Activated naive CD8-positive, alpha-beta T cell treated with anti-CD3 and anti-CD28 coated beads, Interleukin-2, amount 10 ng/mL, durations not matched to agents 7 days and 5 days (primary cell): ENCODE measurements around the gene L3MBTL1. TPM values are rescaled to one million over a fixed set of nuclear protein-coding genes. Genes with fewer than 3 reads are reported as not detected.

Experiments used
- ATAC-seq: fragments of 150-1000 bp; cut with Tn5 transposase; one replicate; pipeline ENCODE4 v1.10.0; 2021; ENCODE audit warnings: low read depth, moderate library complexity
- POLR2A ChIA-PET: fragments of 350-600 bp; sonication (Branson Sonifier 250); formaldehyde crosslinking; loops from one replicate; lab custom pipeline; 2021; ENCODE audit warnings: antibody characterized with exemption; lab: Charles Lee
- DNase-seq: peaks from one replicate; pipeline ENCODE4 v3.0.0; 2021
- H3K27ac Mint-ChIP-seq: one replicate; pipeline ENCODE4 v1.8.0; 2022; ENCODE audit warnings: mild to moderate bottlenecking, mixed read lengths
- H3K27me3 Mint-ChIP-seq: one replicate; pipeline ENCODE4 v1.8.0; 2022; ENCODE audit warnings: mild to moderate bottlenecking, moderate library complexity, mixed read lengths
- H3K36me3 Mint-ChIP-seq: one replicate; pipeline ENCODE4 v1.8.0; 2021; ENCODE audit warnings: mild to moderate bottlenecking, mixed read lengths
- H3K4me1 Mint-ChIP-seq: one replicate; pipeline ENCODE4 v1.8.0; 2021; ENCODE audit warnings: mixed read lengths
- H3K4me3 Mint-ChIP-seq: one replicate; pipeline ENCODE4 v1.8.0; 2022; ENCODE audit warnings: mild to moderate bottlenecking, moderate library complexity, mixed read lengths
- H3K9me3 Mint-ChIP-seq: one replicate; pipeline ENCODE4 v1.8.0; 2021; ENCODE audit warnings: mixed read lengths
- total RNA-seq, 2 experiments: library from RNA; stranded (reverse); gene quantifications; one replicate each; pipeline ENCODE4 v1.2.3, GENCODE V29; 2021

The L3MBTL1 gene
- total RNA-seq, 2 experiments from 2014 or later: 10.6 to 13.7 TPM

DNA sequence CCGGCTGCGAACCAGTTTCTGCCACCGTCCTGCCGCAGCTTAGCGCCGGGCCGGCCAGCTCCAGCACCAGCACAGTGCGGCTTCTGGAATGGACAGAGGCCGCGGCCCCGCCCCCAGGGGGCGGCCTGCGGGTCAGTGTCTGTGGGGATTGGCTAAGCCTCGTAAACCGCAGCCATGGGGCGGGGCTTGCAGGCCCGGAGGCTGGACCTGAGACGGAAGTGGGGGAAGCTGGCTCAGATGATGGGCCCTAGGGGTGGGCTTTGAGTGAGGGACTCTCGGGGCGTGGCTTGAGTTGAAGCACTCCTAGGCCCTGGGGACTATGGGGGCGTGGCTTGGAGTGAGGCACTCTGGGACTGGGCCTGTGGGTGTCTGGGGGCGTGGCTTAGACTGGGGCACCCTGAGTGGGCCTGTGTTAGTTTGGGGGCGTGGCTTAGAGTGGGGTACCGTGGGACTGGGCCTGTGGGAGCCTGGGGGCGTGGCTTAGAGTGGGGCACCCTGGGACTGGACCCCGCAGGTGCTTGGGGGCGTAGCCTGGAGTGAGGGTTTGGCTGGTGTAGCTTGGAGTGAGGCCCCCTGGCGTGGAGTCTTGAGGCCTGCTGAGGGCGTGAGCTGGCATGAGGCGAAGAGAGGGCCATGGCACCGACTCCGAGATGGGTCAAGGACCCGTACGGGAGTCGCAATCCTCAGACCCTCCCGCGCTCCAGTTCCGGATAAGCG lies 6.6 kb downstream of the L3MBTL1 start:
- POLR2A ChIA-PET: interaction anchor here (0.6 to 2.5 kb wide), 4 partner anchors 44 to 1821 kb away, joined by 3 to 26 read pairs (median 4); partner anchors contain the start of gene SRSF6
- DNase-seq (peak; percentile 86), ATAC-seq (peak; percentile 91)
- H3K9me3 Mint-ChIP-seq: no peaks in the 10 kb centered on the region
- H3K27me3 Mint-ChIP-seq: peaks cover 8% of the 10 kb centered on the region
- H3K4me1 Mint-ChIP-seq: peaks cover 3% of the 10 kb centered on the region
- H3K4me3 Mint-ChIP-seq: peak overlapping the region; percentile 91
- H3K27ac Mint-ChIP-seq: peak overlapping the region; percentile 87
- H3K36me3 Mint-ChIP-seq: no peaks in the 10 kb centered on the region

GRCh38 chr20:43514648-43514999 lies 7.1 kb downstream of the L3MBTL1 start:
- H3K9me3 Mint-ChIP-seq: no peaks in the 10 kb centered on the region
- POLR2A ChIA-PET: interaction anchor here (0.9 to 2.5 kb wide), 3 partner anchors 57 to 1822 kb away, joined by 3 to 26 read pairs (median 3); partner anchors contain the start of gene SRSF6
- DNase-seq (no peak), ATAC-seq (peak; percentile 34)
- H3K4me1 Mint-ChIP-seq: peaks cover 3% of the 10 kb centered on the region
- H3K36me3 Mint-ChIP-seq: no peaks in the 10 kb centered on the region
- peaks cover 3% of the 10 kb centered on the region for H3K27me3 Mint-ChIP-seq
- H3K27ac Mint-ChIP-seq: peak overlapping the region; percentile 87
- H3K4me3 Mint-ChIP-seq: peak overlapping the region; percentile 91

GRCh38 chr20:43515628-43516027 lies 8.1 kb downstream of the L3MBTL1 start:
- Mint-ChIP-seq H3K4me3 (peak overlapping the region; percentile 50), H3K4me1 (peaks cover 3% of the 10 kb centered on the region), H3K9me3 (no peaks in the 10 kb centered on the region), H3K36me3 (no peaks in the 10 kb centered on the region), H3K27me3 (no peaks in the 10 kb centered on the region), H3K27ac (no peak overlapping the region)
- POLR2A ChIA-PET: interaction anchor here (2.5 kb wide), 1 partner anchor 58 kb away, joined by 26 read pairs; the partner anchor contains the start of gene SRSF6
- DNase-seq (no peak), ATAC-seq (no peak)

GRCh38 chr20:43516251-43516824 lies 8.8 kb downstream of the L3MBTL1 start:
- Mint-ChIP-seq H3K27ac (no peak overlapping the region), H3K4me3 (no peak overlapping the region), H3K9me3 (no peaks in the 10 kb centered on the region), H3K27me3 (no peaks in the 10 kb centered on the region), H3K36me3 (no peaks in the 10 kb centered on the region), H3K4me1 (peaks cover 3% of the 10 kb centered on the region)
- no peak for DNase-seq
- no peak for ATAC-seq
- POLR2A ChIA-PET: interaction anchor here (0.6 to 1.3 kb wide), 2 partner anchors 58 to 151 kb away, joined by 3 to 4 read pairs; no protein-coding TSS in a partner anchor

GRCh38 chr20:43520074-43520630 lies 12.7 kb downstream of the L3MBTL1 start:
- Mint-ChIP-seq H3K36me3 (no peaks in the 10 kb centered on the region), H3K27me3 (no peaks in the 10 kb centered on the region), H3K9me3 (peaks cover 2% of the 10 kb centered on the region), H3K4me1 (peaks cover 3% of the 10 kb centered on the region), H3K4me3 (no peak overlapping the region), H3K27ac (no peak overlapping the region)
- POLR2A ChIA-PET: no interaction called here
- no peak for ATAC-seq
- DNase-seq: no peak

- ATAC-seq: no peak
- POLR2A ChIA-PET: no interaction called here
- no peak overlapping the region for H3K4me3 Mint-ChIP-seq
- peaks cover 2% of the 10 kb centered on the region for H3K9me3 Mint-ChIP-seq
- no peaks in the 10 kb centered on the region for H3K4me1 Mint-ChIP-seq
- H3K27ac Mint-ChIP-seq: no peak overlapping the region
- no peaks in the 10 kb centered on the region for H3K27me3 Mint-ChIP-seq
- peaks cover 1% of the 10 kb centered on the region for H3K36me3 Mint-ChIP-seq
- DNase-seq: no peak
Measured at GRCh38 chr20:43525021-43525420, 17.5 kb downstream of the L3MBTL1 start.

- H3K36me3 Mint-ChIP-seq: peaks cover 1% of the 10 kb centered on the region
- DNase-seq: no peak
- no peak overlapping the region for H3K4me3 Mint-ChIP-seq
- POLR2A ChIA-PET: no interaction called here
- no peak for ATAC-seq
- no peaks in the 10 kb centered on the region for H3K27me3 Mint-ChIP-seq
- H3K27ac Mint-ChIP-seq: no peak overlapping the region
- peaks cover 2% of the 10 kb centered on the region for H3K9me3 Mint-ChIP-seq
- no peaks in the 10 kb centered on the region for H3K4me1 Mint-ChIP-seq
Measured at GRCh38 chr20:43528258-43528875, 20.9 kb downstream of the L3MBTL1 start.

DNA sequence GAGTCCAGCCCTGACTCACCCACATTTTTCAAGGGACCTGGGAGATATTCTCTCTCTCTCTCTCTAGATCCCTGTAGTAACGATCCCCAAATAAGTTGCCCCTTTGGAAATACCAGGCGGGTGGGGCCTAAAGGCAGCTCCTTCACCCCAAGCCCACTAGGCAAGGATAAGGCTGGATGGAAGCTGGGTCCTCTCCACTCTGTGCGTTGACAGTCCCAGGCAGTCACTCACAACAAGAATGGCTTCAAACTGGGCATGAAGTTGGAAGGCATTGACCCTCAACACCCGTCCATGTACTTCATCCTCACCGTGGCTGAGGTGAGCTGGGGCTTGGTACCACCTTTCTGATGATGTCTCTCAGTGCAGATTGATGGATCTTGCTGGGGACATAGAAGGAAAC lies 21.6 kb downstream of the L3MBTL1 start:
- no peaks in the 10 kb centered on the region for H3K27me3 Mint-ChIP-seq
- H3K36me3 Mint-ChIP-seq: peaks cover 1% of the 10 kb centered on the region
- H3K4me3 Mint-ChIP-seq: no peak overlapping the region
- H3K27ac Mint-ChIP-seq: no peak overlapping the region
- ATAC-seq: no peak
- no peak for DNase-seq
- H3K4me1 Mint-ChIP-seq: no peaks in the 10 kb centered on the region
- POLR2A ChIA-PET: no interaction called here
- H3K9me3 Mint-ChIP-seq: peaks cover 2% of the 10 kb centered on the region

DNA sequence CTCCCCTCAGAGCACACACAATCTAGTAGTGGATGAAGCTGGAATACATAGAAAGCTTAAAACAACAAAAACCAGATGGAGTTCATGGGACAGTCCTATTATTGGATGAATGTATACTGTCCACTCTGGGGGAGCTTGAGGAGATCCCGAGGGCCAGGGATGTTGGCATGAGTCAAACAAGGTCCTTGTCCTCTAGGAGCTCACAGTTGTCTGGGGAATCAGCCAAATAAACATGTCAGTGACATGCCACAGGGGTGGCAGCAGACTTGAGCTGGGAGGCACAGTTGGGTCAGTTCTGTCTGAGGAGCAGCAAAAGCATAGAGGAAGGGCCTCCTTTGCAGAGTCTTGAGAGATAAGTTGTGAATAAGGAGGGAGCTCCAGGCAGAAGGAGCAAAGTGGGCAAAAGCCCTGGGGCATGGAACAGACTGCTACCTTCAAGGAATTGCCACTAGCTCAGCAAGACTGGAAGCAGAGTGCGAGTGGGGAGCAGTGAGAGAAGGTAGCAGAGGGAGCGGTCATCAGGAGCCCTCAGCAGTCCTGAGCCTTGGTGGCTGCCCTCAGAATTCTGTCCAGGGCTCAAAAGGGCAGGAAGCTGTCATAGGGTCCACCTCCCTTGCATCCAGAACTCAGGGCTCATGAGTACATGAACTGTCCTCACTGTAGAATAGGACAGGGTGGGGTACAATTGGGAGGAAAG lies 22.1 kb downstream of the L3MBTL1 start:
- peaks cover 1% of the 10 kb centered on the region for H3K36me3 Mint-ChIP-seq
- H3K4me3 Mint-ChIP-seq: no peak overlapping the region
- H3K4me1 Mint-ChIP-seq: no peaks in the 10 kb centered on the region
- peak overlapping the region; percentile 13 for H3K27ac Mint-ChIP-seq
- DNase-seq (no peak), ATAC-seq (no peak)
- H3K27me3 Mint-ChIP-seq: no peaks in the 10 kb centered on the region
- POLR2A ChIA-PET: no interaction called here
- peaks cover under 1% of the 10 kb centered on the region for H3K9me3 Mint-ChIP-seq

DNA sequence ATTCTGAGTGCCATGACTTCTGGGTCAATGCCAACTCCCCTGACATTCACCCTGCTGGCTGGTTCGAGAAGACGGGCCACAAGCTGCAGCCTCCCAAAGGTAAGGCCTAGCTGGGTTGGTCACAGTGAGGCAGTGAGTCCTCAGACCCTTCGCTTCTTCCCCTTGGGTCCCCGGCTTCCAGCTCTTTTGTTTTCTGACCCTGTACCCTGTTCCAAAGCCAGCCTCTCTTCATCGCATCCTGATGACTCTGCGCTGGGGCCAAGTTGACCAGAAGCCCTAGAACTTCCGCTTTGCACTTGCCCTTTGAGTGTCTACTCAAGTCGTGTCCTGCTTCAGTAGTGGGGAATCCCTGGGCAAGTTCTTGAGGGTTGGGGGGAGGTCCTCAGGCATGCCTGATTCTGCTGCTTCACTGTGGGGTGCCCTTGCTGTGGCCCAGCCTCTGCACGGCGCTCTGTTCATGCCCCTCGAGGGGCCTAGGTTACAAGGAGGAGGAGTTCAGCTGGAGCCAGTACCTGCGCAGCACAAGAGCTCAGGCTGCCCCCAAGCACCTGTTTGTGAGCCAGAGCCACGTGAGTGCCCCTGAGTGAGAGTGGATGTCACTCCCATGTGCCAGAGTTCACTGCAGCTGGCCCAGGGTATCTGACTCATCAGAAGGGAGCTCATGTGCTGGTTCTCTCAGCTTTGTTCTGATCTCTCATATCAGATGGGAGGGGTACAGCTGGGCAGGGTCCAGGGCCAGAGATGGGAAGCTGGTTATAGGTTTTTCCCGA lies 23.0 kb downstream of the L3MBTL1 start:
- POLR2A ChIA-PET: no interaction called here
- Mint-ChIP-seq H3K36me3 (peaks cover 1% of the 10 kb centered on the region), H3K27ac (no peak overlapping the region), H3K9me3 (no peaks in the 10 kb centered on the region), H3K4me1 (no peaks in the 10 kb centered on the region), H3K4me3 (no peak overlapping the region), H3K27me3 (no peaks in the 10 kb centered on the region)
- no peak for DNase-seq
- ATAC-seq: no peak

GRCh38 chr20:43531091-43531443 lies 23.6 kb downstream of the L3MBTL1 start:
- Mint-ChIP-seq H3K4me1 (no peaks in the 10 kb centered on the region), H3K9me3 (no peaks in the 10 kb centered on the region), H3K4me3 (no peak overlapping the region), H3K27me3 (no peaks in the 10 kb centered on the region), H3K36me3 (peaks cover 1% of the 10 kb centered on the region), H3K27ac (no peak overlapping the region)
- no peak for ATAC-seq
- POLR2A ChIA-PET: no interaction called here
- DNase-seq: no peak

DNA sequence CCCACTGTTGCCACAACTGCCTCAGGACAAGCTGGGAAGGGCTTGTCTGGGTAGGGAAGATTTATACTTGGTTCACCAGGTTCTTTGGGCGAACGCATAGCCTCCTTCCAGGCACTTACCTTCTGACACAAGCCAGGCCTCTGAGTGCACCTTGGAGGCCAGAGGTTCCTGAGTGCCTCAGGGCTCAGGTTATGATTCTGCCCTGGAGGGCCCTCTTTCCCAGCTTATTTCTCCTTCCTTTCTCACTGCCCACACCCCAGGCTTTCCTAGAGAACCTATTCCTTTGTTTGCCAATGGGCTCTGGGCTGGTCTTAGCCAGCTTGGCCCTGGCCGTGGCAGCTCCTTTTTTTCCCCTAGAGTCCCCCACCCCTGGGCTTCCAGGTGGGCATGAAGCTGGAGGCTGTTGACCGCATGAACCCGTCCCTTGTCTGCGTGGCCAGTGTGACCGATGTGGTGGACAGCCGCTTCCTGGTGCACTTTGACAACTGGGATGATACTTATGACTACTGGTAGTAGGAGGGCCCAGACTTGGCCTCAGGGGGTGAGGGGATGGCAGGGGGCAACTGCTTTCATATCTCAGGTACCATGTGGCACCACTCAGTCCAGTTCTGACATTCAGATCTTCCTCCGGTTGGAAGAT lies 25.0 kb downstream of the L3MBTL1 start:
- ATAC-seq (no peak), DNase-seq (no peak)
- Mint-ChIP-seq H3K27ac (no peak overlapping the region), H3K9me3 (no peaks in the 10 kb centered on the region), H3K27me3 (no peaks in the 10 kb centered on the region), H3K4me3 (no peak overlapping the region), H3K36me3 (peaks cover 1% of the 10 kb centered on the region), H3K4me1 (no peaks in the 10 kb centered on the region)
- POLR2A ChIA-PET: no interaction called here
